Measurements from ENCODE around the gene DYSF. TPM values are rescaled to one million over a fixed set of nuclear protein-coding genes. Genes with fewer than 3 reads are reported as not detected.

Gene DYSF
- total RNA-seq, 4 donors from 2014 or later, result 2.8 to 14.9 (median 4.0) TPM

- H3K4me1 ChIP-seq, result peaks cover 0 to 40% (median 0%) of the 10 kb centered on the region in 4 donors
- no peak for DNase-seq
- H3K9me3 ChIP-seq, result no peaks in the 10 kb centered on the region
- H3K27me3 ChIP-seq, result no peaks in the 10 kb centered on the region
- TF ChIP-seq POLR2A (IDR thresholded peaks at IDR 0.05) (no peak), CTCF (IDR thresholded peaks at IDR 0.05) (no peak)
- H3K36me3 ChIP-seq, result no peaks in the 10 kb centered on the region
- peak overlapping the region; percentile 29 to 54 (median 46) for H3K4me3 ChIP-seq
- peak overlapping the region in 2 of 4 donors; percentile 17 to 54 for H3K27ac ChIP-seq
Observed at GRCh38 chr2:71454221-71455010, 1.1 kb downstream of the DYSF start.

GRCh38 chr2:71455011-71455740 is 1.8 kb downstream of the DYSF start:
- Histone ChIP-seq H3K27ac (peak overlapping the region in 1 of 4 donors; percentile 41), H3K36me3 (no peaks in the 10 kb centered on the region), H3K9me3 (no peaks in the 10 kb centered on the region), H3K27me3 (no peaks in the 10 kb centered on the region), H3K4me1 (peaks cover 0 to 40% (median 0%) of the 10 kb centered on the region in 4 donors), H3K4me3 (no peak overlapping the region)
- no peak for TF ChIP-seq POLR2A (IDR thresholded peaks at IDR 0.05)
- TF ChIP-seq CTCF (IDR thresholded peaks at IDR 0.05), result no peak
- no peak for DNase-seq

GRCh38 chr2:71455741-71456569 is 2.6 kb downstream of the DYSF start:
- TF ChIP-seq CTCF (IDR thresholded peaks at IDR 0.05) (no peak), POLR2A (IDR thresholded peaks at IDR 0.05) (no peak)
- Histone ChIP-seq H3K36me3 (no peaks in the 10 kb centered on the region), H3K9me3 (no peaks in the 10 kb centered on the region), H3K27me3 (no peaks in the 10 kb centered on the region), H3K27ac (peak overlapping the region in 1 of 4 donors; percentile 41), H3K4me1 (peaks cover 0 to 40% (median 0%) of the 10 kb centered on the region in 4 donors), H3K4me3 (no peak overlapping the region)
- DNase-seq, result no peak

DNA sequence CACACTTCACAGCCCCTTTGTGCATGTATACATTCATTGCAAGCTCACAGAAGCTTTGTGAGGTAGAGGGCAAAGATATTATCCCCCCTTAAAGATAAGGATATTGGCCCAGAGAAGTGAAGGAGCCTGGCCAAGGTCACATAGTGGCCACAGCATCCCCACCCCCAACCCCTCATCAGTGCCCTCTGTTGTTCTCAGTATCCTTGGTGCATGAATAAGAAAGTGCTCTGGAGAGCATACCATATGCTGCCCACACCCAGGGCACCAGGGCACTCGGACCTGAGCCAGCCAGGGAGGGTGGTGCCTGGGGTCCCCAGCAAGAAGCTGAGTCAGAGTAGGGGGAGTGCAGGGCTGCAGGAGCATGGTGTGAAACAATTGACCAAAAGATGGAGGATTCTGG is 3.3 kb downstream of the DYSF start:
- DNase-seq, result no peak
- H3K4me3 ChIP-seq, result no peak overlapping the region
- peaks cover 0 to 40% (median 0%) of the 10 kb centered on the region in 4 donors for H3K4me1 ChIP-seq

More for the DNA sequence above, 3.3 kb downstream of the DYSF start:
- Histone ChIP-seq H3K27ac (peak overlapping the region in 1 of 4 donors; percentile 41), H3K36me3 (no peaks in the 10 kb centered on the region), H3K27me3 (no peaks in the 10 kb centered on the region), H3K9me3 (peaks cover 0 to under 1% (median 0%) of the 10 kb centered on the region in 4 donors)
- TF ChIP-seq POLR2A (IDR thresholded peaks at IDR 0.05), result no peak
- TF ChIP-seq CTCF (IDR thresholded peaks at IDR 0.05), result no peak

Data from Peyer's patch (tissue), 4 donors.